SU-DHL-6 (cell line): ENCODE measurements around the gene APBA2.

Experiments
- H2AFZ ChIP-seq: fragments of 200-600 bp; sonication (generic); 2 replicates; pipeline ENCODE4 v1.6.1; 2014; ENCODE audit warnings: low read depth, mild to moderate bottlenecking, moderate library complexity, mixed read lengths, antibody characterized with exemption, low read length; ENCODE audit not compliant: severe bottlenecking
- H3F3A ChIP-seq: fragments of 200-600 bp; shearing (Covaris generic); 2 replicates; pipeline ENCODE4 v1.6.0; 2016; ENCODE audit warnings: antibody characterized with exemption, mild to moderate bottlenecking; ENCODE audit not compliant: insufficient read depth
- H3K27ac ChIP-seq: fragments of 200-600 bp; sonication (generic); 2 replicates; pipeline ENCODE4 v1.5.1; 2016; ENCODE audit warnings: low read depth, mild to moderate bottlenecking, low read length, moderate library complexity, mixed read lengths
- H3K27me3 ChIP-seq: fragments of 200-600 bp; sonication (generic), shearing (Covaris generic); 2 replicates; pipeline ENCODE4 v1.6.0; 2014; ENCODE audit warnings: mild to moderate bottlenecking, low read length
- H3K36me3 ChIP-seq: fragments of 200-600 bp; sonication (generic); 2 replicates; pipeline ENCODE4 v1.6.1; 2014; ENCODE audit warnings: mild to moderate bottlenecking, low read length, mixed read lengths
- H3K4me2 ChIP-seq: fragments of 300-600, 200-600 bp; shearing (Covaris generic), sonication (generic); 2 replicates; pipeline ENCODE4 v1.6.0; 2014; ENCODE audit warnings: low read length, low read depth, mild to moderate bottlenecking; ENCODE audit not compliant: poor library complexity, severe bottlenecking
- H3K4me3 ChIP-seq: fragments of 200-600 bp; sonication (generic); 2 replicates; pipeline ENCODE4 v1.5.1; 2014; ENCODE audit warnings: antibody characterized with exemption, low read length, mild to moderate bottlenecking, mixed read lengths; ENCODE audit not compliant: insufficient read depth, poor library complexity, severe bottlenecking
- H3K79me2 ChIP-seq: fragments of 200-600 bp; sonication (generic); 2 replicates; pipeline ENCODE4 v1.6.1; 2014; ENCODE audit warnings: mild to moderate bottlenecking, low read length, moderate library complexity; ENCODE audit not compliant: insufficient read depth
- H3K9ac ChIP-seq: fragments of 200-600 bp; sonication (generic); 2 replicates; pipeline ENCODE4 v1.7.0; 2014; ENCODE audit warnings: mild to moderate bottlenecking, low read length
- H3K9me2 ChIP-seq: fragments of 200-600 bp; sonication (generic); replicated peaks from 2 replicates; pipeline ENCODE4 v1.6.1; 2014; ENCODE audit warnings: low read length; ENCODE audit not compliant: insufficient read depth
- H3K9me3 ChIP-seq: fragments of 200-600 bp; sonication (generic); 2 replicates; pipeline ENCODE4 v1.6.1; 2014; ENCODE audit warnings: low read length, mixed read lengths; ENCODE audit not compliant: insufficient read depth
- H4K20me1 ChIP-seq: fragments of 200-600 bp; sonication (generic); 2 replicates; pipeline ENCODE4 v1.6.1; 2014; ENCODE audit warnings: low read depth, mild to moderate bottlenecking, antibody characterized with exemption, low read length, moderate library complexity, mixed read lengths
- CTCF ChIP-seq: fragments of 200-600 bp; sonication (generic); IDR thresholded peaks from one replicate; pipeline ENCODE4 v1.5.1; 2017; ENCODE audit warnings: antibody characterized with exemption, mild to moderate bottlenecking, low read length, moderate library complexity; ENCODE audit not compliant: insufficient read depth, poor library complexity, severe bottlenecking
- EZH2phosphoT487 ChIP-seq: fragments of 200-600 bp; sonication (generic), shearing (Covaris generic); conservative IDR thresholded peaks from 2 replicates; pipeline ENCODE4 v1.6.1; 2018; ENCODE audit warnings: mild to moderate bottlenecking, antibody characterized with exemption, low read length, moderate library complexity, mixed read lengths

APBA2 gene

GRCh38 chr15:28876845-28877185, 9.0 kb upstream of the APBA2 start:
- no peaks in the 10 kb centered on the region for H3K36me3 ChIP-seq
- H3K4me3 ChIP-seq: no peak overlapping the region
- no peaks in the 10 kb centered on the region for H3K27me3 ChIP-seq
- H3K79me2 ChIP-seq: no peaks in the 10 kb centered on the region
- no peak overlapping the region for H3K9ac ChIP-seq
- H3K27ac ChIP-seq: no peak overlapping the region
- no peak overlapping the region for H2AFZ ChIP-seq
- no peaks in the 10 kb centered on the region for H4K20me1 ChIP-seq
- H3K9me3 ChIP-seq: no peaks in the 10 kb centered on the region
- no peak overlapping the region for H3K4me2 ChIP-seq
- no peaks in the 10 kb centered on the region for H3F3A ChIP-seq
- TF ChIP-seq CTCF (no peak), EZH2phosphoT487 (no peak)
- H3K9me2 ChIP-seq: no peaks in the 10 kb centered on the region

- no peaks in the 10 kb centered on the region for H3K36me3 ChIP-seq
- no peak overlapping the region for H3K27ac ChIP-seq
- no peaks in the 10 kb centered on the region for H3K79me2 ChIP-seq
- no peaks in the 10 kb centered on the region for H3K9me2 ChIP-seq
- H3K27me3 ChIP-seq: no peaks in the 10 kb centered on the region
- no peaks in the 10 kb centered on the region for H4K20me1 ChIP-seq
- no peak overlapping the region for H3K9ac ChIP-seq
- no peaks in the 10 kb centered on the region for H3K9me3 ChIP-seq
- no peaks in the 10 kb centered on the region for H3F3A ChIP-seq
- no peak overlapping the region for H3K4me3 ChIP-seq
- no peak overlapping the region for H3K4me2 ChIP-seq
- TF ChIP-seq CTCF: no peak
- TF ChIP-seq EZH2phosphoT487: no peak
- no peak overlapping the region for H2AFZ ChIP-seq
These were observed 7.6 kb upstream of the APBA2 start for GRCh38 chr15:28878209-28878608.

GRCh38 chr15:28879551-28879950, 6.2 kb upstream of the APBA2 start:
- Histone ChIP-seq H3K27ac (no peak overlapping the region), H2AFZ (no peak overlapping the region), H3K9me2 (no peaks in the 10 kb centered on the region)

More at GRCh38 chr15:28879551-28879950, 6.2 kb upstream of the APBA2 start:
- Histone ChIP-seq H3F3A (no peaks in the 10 kb centered on the region), H3K79me2 (no peaks in the 10 kb centered on the region), H3K36me3 (no peaks in the 10 kb centered on the region), H3K27me3 (no peaks in the 10 kb centered on the region), H3K9ac (no peak overlapping the region), H3K4me3 (no peak overlapping the region), H4K20me1 (no peaks in the 10 kb centered on the region), H3K4me2 (no peak overlapping the region), H3K9me3 (no peaks in the 10 kb centered on the region)
- TF ChIP-seq CTCF: no peak
- no peak for TF ChIP-seq EZH2phosphoT487
